ENCODE results near the gene USP3.

Gene USP3

DNA sequence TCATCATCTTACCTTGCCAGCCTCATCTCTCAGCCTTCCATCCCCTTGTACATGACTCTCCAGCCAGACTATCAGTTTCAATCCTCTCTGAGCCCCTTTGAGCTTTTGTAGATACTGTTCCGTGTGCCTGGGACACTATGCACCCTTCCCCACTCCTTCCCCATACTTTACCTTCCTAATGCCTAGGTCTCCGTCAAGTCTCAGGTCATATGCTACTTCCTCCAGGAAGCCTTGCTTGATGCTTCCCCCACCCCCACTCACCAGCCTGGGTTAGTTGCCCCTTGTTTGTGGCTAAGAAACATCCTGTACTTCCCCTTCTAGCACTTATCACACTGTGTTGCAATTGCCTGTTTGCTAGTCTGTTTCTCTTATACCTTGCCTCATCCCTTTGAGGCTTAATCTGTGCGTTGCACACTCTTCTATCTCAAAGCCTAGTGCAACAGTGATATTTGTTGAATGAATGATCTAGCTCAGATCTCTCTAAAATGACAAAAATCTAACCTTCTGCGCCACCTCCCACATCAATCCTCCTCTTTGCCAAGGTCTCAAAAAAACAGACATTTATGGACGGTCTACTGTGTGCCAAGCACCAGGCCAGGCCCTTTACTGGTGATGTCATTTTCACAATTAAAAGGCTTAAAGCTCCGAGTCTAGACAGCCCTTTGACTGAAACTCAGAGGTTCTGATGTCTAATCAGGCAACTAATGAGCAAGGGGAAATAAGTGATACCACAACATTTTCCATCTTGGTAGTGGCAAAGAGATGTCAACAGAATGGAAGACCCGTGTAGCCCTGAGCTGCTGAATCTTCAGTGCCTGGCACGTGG lies 6.5 kb upstream of the USP3 start:
- DNase-seq (ENCODE audit: low spot score), result no peak

DNA sequence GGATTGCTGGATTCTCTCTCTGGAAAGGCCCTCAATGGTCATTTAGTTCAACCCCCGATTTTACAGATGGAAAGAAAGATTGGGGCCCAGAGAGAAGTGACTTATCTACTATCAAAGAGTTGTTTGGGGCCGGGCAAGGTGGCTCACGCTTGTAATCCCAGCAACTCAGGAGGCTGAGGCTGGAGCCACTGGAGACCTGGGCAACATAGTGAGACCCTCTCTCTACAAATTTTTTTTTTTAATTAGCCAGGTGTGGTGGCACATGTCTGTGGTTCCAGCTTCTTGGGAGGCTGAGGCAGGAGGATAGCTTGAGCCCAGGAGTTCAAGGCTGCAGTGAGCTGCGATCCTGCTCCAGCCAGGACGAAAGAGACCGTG lies 5.2 kb upstream of the USP3 start:
- DNase-seq (ENCODE audit: low spot score), result no peak

DNA sequence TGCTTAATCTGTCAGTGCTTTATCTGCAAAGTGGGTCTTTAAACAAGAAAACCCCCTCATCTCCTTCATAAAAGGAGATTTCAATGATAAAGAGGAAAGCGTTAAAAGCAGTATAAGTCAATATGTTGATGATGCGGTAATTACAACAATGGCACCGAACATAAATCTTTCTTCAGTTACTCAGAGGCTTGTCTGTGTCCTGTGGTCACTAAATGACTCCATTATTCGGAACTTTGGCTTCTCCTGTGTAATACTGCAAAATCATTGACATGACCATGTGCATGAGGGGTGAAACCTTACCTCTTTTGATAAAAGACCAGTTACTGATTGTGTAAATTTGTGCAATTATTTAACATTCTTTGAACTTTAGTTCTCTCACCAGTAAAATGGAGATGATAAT lies 4.8 kb upstream of the USP3 start:
- DNase-seq (ENCODE audit: low spot score), result no peak

DNA sequence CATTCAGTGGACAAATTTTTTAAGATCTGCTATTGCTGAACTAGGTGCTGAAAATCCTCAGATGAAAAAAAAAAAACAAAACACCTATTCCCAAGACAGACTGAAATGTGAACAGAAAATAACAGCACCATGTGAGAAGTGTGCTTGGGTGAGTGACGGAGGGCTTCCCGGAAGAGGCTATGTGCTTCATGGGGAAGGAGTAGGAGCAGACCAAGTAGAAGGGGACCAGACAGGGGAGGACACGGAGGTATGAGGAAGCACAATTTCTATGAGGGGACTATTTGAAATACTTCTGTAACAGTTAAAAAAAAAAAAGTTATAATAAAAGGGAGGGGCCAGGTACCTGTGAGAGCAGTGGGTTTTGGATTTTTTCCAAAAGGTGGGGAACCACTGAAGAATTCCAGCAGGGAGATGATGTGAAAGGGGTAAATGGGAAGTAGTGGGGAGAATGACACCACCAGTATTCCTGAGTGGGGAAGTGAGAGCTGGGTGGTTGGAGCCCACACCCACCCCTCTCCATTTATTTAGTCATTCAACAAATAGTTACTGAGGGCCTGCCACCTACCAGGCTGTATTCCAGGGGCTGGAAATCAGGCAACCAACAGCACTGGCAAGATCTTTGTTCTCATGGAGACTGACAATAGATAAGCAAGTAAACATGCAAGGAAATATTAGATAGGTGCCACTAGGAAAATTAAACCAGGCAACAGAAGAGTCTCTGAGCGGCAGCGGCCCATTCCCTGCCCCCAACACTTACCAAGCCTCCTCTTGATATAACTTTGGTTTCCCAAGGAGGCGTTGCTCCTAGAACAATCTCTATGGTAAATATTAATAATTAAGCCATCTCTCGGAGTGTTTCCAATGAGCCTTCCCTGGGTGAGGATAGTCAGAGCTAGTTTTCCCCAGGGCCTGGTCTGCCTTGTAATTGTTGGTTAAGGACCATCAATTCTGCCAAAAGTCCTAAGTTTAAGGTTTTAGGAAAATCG lies 3.8 kb upstream of the USP3 start:
- no peak for DNase-seq (ENCODE audit: low spot score)

DNA sequence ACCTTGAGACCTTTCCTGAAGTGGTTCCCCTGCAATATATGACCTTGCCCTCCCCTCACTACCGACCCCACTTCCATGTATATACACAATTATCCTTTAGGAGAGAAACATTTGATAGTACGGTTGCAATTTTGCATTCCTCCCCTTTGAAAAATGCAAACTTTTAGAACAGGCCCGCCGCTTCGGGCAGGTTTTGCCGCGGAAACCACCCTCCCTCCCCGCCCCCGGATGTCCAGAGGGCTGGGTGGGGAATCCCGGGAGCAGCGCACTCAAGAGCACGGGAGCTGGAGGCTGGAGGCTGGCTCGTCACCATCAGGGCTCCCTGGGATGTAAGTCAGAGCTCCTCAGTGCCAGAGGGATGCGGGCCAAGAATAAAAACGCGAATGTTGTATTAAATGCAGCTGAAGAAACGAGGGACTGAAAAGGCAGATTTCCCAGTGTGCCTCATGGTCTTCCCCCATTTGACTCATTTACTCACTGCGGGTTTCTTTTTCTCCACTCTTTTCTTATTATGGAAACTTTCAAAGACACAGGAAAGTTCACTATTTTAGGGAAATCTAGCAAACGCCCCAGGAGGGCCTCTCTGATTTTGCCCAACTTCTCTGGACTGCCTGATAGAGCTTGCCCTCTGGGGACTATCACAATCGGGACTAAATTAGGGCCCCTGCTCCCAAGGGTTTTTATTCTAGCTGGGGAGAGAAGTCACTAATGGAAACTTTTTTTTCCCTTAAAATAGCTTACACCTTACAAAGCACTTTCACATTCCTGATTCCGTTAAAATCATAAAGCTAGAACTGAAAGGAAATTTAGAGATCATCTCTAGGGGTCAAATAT lies 2.9 kb upstream of the USP3 start:
- peak; percentile 91 for DNase-seq (ENCODE audit: low spot score)

DNA sequence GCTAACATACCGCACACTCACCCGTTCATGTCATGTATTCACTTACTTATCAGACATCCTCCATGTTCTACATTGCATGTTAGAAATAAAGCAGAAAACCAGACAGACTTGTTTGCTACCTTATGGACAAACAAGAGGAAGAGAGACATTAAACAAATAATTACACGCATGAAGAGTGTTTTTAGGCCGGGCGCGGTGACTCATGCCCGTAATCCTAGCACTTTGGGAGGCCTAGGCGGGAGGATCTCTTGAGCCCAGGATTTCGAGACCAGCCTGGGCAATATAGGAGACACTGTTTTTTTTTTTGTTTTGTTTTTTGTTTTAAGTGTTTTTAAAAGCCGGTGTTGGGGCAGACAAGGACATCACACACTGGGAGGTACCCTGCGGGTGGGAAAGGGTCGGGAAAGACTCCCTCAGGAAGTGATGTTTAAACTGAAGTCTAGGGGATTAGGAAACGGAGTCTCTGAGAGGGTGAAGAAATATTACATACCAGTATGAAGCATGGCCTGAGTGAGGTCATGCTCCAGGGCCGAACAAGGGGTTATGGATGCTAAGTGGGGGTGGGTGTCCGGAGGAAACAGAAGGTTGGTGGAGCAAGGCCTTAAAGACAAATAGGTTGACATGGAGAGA lies 2.1 kb upstream of the USP3 start:
- DNase-seq (ENCODE audit: low spot score), result no peak

DNA sequence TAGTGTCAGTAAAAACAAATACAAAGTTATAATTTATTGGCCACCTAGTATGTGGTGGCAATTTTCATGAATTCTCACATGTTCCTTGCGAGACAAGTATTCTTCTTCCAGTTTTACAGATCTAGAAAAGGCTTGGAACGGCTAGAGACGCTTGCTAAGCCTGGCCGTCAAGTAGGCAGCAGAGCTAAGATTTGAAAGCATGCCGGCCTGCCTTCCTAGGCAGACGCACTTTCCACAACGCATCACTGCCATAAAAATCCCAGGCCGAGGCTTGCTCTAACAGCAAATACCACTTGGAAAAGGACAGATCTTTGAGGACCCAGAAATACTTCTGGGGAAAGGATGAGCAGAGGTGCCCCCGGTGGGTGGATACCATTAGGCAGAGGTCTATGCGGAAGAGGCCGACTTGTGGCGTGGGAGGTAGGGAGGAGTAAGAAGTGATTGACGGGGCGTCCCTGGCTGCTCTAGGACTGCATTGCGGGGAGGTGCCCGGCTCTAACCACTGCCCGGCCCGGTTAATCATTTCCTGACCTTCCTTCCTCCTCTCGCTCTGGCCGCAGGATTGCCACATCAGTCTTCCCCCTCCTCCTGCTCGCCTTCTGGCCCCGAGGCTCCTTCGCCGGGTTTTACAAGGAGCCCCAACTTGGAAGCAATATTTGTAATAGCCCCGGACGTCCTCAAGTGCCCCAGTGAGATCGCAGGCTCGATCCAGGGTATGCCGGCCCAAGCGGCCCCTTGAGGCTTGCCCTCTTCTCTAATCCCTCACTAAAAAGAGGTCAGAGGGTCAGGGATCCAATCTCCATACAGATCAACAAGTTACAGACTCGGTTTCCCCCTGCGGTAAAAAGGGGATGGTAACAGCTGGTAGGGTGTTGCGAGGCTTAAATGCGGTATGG lies 1.3 kb upstream of the USP3 start:
- peak; percentile 85 for DNase-seq (ENCODE audit: low spot score)

DNA sequence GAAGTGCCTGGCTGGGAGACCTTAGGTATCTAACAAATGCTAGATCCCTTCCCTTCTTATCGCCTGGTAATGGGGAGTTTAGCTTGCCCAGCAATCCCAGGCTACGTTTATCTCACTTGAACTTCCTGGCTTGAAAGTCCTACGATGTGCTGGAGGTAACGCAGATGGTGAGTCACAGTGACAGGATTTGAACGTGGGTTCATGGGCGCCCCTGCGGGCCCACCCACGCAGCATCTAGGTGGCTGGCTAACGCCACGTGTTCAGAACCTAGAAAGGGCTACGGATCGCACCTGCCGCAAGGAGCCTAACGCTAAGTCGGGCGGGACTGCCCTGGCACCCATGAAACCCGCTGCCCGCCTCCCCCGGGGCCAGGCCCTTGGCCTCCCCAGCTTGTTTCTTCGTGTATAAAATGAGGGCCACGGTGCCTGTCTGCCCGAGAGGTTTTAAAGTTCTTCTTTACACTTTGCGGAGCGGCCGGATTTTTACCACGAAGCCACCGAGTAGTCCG lies 600 bp upstream of the USP3 start:
- peak; percentile 34 for DNase-seq (ENCODE audit: low spot score)

DNA sequence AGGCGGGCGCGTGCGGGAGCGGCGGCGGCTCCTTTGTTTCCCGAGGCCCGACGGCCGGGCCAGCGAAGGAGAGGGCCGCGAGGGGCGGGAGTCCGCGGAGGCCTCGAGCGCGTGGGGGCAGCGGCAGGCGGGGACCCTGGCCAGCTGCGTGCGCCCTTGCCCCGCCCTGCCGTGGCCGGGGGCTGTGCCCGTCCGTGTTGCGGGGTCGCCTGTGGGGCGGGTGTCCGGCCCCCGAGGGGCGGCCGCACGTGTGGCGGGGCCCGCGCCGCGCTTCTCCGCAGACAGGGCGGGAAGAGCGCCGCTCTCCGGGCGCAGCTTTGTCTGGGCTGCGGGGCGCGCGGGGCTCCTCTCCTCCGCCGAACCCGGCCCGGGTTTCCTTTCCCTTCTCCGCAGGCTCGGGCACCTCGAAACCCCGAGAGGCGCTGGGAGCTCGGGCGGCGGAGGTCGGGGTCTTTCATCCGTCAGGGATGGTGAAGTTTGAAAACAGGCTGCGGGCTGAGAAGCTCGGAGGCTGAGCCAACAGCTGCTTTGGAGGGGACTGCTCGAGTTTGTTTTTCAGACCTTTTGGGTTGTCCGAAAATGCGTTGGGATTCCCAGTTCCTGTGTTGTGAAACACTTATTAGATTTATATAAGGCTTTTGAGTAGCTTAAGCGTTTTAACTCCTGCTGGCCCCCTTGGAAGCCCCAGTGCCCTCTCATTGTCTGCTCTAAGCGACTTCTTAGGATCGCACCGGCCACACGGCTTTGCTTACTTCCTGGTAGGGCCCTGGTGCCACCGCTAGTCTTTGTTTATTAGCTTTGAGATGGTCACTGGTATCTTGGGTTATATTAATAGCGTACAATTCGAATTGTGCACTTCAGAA lies 817 bp downstream of the USP3 start:
- DNase-seq (ENCODE audit: low spot score), result peak; percentile 42

DNA sequence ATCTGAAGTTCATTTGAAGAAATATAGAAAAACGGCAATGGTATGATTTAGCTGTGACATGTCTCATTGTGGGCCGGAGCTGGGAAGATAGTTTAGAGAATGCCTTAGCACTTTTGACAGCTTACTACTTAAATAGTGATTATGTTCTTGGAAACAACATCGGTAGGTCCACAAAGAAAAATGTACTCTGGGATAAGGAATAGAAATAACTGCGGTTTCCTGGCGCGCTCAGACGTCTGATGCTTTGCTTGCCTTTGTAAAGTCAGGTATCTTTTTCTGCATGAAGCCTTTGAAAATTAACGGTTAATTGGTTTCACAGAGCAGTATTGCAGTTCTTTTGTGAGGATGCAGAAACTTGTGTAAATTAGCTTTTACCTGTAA lies 1.4 kb downstream of the USP3 start:
- no peak for DNase-seq (ENCODE audit: low spot score)

DNA sequence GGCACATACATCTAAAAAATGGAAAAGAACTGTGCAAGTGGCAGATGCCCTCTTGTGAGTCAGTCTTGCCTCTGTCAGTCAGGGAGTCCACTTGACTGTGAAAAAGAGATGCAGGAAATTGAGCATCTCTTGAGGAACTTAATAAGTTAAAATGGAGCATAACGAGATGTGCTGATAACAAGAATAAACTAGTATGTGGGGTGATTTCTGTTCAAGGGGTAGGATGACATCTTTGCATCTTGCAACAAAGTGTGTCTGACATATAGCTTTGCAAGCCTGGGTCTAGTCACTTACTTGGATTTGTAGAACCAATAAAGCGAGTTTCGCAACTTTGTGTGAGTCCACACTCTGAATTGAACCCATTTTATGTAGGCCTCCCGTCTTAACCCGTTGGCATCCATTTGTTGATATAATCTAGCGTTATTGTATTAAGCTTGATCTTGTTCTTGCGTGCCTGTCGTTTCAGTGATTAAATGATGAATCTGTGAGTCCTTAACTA lies 2.2 kb downstream of the USP3 start:
- no peak for DNase-seq (ENCODE audit: low spot score)

DNA sequence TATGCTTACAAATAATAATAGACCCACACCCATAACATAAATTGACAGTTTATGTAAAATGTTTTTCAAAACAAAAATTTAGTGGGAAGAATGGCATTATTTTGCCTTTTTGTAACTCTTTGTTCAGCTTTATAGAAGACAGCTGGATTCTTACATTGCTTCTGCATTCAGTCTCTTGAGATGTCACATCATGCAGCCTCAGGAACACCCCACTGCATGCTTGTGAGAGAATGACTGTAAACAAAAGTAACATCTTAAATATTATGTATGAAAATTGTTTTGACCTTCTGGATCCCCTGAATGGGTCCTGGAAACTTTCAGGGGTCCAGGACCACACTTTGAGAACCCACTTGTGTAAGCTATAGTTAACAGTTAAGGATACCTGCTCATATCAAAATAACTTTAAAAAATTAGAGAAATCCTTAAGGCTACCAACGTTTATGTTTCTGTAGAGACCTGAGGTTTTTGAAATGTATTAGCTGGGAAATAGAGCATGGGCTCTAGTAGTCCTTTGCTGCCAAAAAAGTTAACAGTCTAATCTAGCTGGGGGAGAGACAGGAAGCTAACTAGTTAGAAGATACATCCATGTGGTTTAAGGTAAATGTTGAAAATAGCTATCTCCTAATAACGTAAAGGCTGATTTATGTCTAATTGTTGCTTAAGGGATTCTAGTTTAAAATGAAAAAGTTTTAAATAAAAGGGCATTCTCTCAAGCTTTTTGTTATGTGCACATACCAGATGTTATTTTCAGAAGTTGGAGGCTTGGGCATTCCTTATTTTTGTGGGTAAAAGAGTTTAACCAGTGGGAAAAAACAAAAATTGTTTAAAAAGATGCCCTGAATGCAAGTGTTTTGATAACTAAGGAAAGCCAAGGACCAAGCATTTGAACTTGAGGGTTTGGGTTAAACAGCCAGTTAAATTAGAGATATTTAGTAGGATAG lies 3.8 kb downstream of the USP3 start:
- DNase-seq (ENCODE audit: low spot score), result no peak

DNA sequence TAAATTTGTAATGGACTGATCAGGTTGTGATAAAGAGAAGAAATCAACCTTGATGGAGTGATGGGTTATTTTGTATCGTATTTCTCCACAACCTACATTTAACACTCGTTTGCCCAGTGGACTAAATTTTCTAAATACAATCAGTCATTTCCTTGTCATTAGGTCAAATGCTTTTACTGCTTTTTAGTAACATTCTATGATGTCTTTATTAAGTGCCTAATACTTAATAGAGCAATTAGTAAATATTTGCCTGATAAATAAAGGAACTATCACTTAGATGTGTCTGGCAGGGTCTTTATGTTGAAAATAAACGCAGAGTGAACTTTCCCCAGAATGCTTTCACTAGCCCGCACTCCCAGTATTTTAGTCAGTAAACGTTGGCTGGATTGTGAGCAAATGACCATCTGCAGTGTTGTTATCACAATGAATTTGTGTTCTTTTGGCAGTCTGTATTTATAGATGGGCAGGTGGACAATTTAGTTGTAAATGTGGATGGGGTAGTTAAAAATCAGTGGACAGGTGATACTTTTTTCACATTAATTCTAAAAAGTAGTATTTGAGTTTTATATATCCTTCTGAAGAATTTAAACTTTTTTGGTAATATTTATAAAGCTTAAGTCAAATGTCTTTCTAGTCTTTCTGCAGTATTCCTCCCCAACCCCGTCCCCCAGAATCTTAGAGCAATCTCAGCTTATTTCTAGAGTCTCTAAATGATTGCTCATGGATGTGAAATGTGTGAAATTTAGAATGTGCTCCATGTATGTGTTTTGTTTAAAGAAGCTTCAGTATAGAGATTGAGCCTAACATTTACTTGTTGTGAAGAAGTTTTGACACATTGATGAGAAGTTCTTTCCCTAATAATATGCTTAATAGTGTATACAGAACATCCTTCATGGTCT lies 4.9 kb downstream of the USP3 start:
- no peak for DNase-seq (ENCODE audit: low spot score)

DNA sequence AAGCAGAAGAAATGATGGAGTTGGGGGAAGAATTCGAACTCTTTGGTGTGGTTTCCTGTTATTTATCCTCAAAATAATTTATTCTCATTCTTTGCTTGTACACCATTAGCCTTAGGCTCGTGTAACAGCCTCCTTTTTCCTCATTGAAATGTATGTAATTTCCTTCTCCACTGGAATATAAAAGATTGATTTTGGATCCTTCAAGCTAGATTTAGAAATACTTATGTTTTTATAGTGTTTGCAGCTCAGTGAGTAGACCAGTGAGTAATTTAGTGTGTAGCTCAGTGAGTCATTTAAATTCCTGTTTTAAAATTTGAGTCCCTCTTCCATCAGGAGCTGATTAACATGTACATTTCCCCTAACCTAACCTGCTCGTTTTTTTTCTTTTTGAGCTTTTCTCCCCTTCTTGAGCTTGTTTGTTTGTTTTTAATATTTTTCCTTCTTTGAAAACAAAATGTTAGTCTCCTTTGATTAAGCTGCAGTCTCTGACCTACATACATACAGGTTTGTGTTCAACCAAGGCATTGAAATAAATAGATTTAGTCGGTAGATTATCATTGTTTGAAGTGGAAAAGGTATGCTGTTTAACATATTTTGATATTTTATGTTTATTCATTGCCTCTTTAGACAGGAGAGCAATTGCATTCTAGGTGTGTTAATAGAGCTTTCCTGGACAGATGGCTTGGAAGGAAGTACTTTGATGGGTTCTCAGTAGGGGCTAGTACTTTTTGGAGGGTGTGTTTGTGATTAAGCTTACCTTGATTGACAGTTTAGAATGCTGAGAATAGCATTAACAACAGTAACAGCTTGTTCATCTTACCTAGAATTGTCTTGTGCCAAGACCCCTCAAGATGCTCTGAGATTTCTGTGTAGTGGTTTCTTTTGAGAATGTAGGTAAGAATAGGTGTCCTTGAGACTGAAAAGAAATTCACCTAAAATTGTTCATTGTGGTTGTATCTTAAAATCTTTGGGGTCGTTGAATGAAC lies 5.9 kb downstream of the USP3 start:
- peak; percentile 48 for DNase-seq (ENCODE audit: low spot score)

DNA sequence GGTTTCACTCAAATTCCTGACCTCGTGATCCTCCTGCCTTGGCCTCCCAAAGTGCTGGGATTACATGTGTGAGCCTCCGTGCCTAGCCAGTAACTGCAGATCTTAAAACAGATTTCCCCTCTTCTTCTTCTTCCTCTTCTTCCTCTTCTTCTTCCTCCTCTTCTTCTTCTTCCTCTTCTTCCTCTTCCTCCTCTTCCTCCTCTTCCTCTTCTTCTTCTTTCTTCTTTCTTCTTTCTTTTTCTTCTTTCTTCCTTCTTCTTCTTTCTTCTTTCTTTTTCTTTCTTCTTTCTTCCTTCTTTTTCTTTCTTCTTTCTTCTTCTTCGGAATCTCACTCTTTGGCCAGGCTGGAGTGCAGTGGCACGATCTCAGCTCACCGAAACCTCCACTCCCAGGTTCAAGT lies 7.8 kb downstream of the USP3 start:
- DNase-seq (ENCODE audit: low spot score), result no peak

DNA sequence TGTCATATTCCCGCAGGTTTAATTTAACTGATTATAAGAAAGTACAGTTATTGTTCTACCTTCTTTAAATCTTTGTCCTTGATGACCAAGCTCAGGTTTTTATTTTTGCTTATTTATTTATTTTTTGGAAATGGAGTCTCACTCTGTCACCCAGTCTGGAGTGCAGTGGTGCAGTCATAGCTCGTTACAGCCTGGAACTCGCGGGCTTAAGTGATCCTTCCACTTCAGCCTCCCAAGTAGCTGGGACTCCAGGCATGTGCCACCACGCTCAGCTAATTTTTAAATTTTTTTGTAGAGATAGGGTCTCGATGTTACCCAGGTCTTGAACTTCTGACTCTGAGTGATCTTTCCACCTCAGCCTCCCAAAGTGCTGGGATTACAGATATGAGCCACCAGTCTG lies 8.9 kb downstream of the USP3 start:
- DNase-seq (ENCODE audit: low spot score), result no peak
